Measurements from ENCODE around the gene SUMO2. TPM values are rescaled to one million over a fixed set of nuclear protein-coding genes. Genes with fewer than 3 reads are reported as not detected.

The SUMO2 gene
- total and polyA plus RNA-seq, 2 of the 13 experiments (the other 11 are each of a cell fraction or from before 2014, with no cell fraction given), result 337 to 553 TPM

DNA sequence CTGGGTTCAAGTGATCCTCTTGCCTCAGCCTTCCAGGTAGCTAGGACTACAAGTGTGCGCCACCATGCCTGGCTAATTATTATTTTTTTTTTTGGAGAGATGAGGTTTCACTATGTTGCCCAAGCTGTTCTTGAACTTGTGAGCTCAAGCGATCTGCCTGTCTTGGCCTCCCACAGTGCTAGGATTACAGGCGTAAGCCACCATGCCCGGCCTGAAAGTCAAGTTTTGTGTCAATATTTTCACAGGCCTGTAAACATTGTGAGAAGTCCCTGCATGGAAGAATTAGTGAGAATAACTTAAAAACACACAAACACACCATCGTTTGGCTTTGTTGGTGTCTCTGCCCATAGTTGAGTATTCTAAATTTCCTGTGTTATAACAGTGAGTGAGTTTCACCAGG, 45.0 kb upstream of the SUMO2 start:
- Histone ChIP-seq H3K27ac (ENCODE audit: extremely low read length, insufficient read depth, low read length) (no peak overlapping the region), H3K4me3 (replicated peaks in 1 of 3; ENCODE audit: insufficient read depth in 1 of 3, low read depth in 2 of 3, low read length in 3 of 3) (no peak overlapping the region), H3K9me3 (ENCODE audit: low read length) (no peaks in the 10 kb centered on the region), H3K9ac (ENCODE audit: insufficient read depth, low read depth, low read length) (no peak overlapping the region), H3K27me3 (ENCODE audit: control insufficient read depth in 1 of 2, insufficient read depth in 2 of 2, low read length in 2 of 2) (no peaks in the 10 kb centered on the region), H3K36me3 (replicated peaks in 1 of 2; ENCODE audit: control insufficient read depth in 1 of 2, insufficient read depth in 2 of 2, low read length in 2 of 2) (peaks cover 53 to 80% of the 10 kb centered on the region in 2 experiments), H4K20me1 (ENCODE audit: insufficient read depth, low read length) (no peaks in the 10 kb centered on the region), H3K79me2 (ENCODE audit: insufficient read depth, low read length) (no peaks in the 10 kb centered on the region), H3K4me1 (ENCODE audit: insufficient read depth, low read length) (no peaks in the 10 kb centered on the region), H2AFZ (ENCODE audit: low read length) (no peak overlapping the region), H3K4me2 (ENCODE audit: low read depth, low read length) (no peak overlapping the region)
- 81% methylated on average over 5 of the region's 5 CpGs for WGBS (ENCODE audit: low lambda C conversion rate)
- intact Hi-C loops (cut with micrococcal nuclease; ENCODE audit: unreplicated experiment) (no loop called here), in situ Hi-C loops (cut with HindIII; ENCODE audit: extremely low pct_ligation_motif_present, low pct_unique_long_range_greater_than_20kb) (no loop called here)
- BruUV-seq (replicated peaks), result no TSS peak
- no peak for DNase-seq (ENCODE audit: low spot score)
- FAIRE-seq, result no peak
- no peak for ATAC-seq
- ChIA-PET CTCF (ENCODE audit: low intra/inter-chr PET ratio, low total read pairs) (no interaction called here), POLR2A (no interaction called here)
- TF ChIP-seq ZNF335 (CRISPR knock-in tag; IDR thresholded peaks at IDR 0.05) (no peak), BHLHE40 (IDR thresholded peaks at IDR 0.05; ENCODE audit: low read length) (no peak), AHR (CRISPR knock-in tag; IDR thresholded peaks at IDR 0.05) (no peak), ESRRA (CRISPR knock-in tag; IDR thresholded peaks at IDR 0.05; ENCODE audit: low read depth) (no peak), ZSCAN21 (CRISPR knock-in tag; IDR thresholded peaks at IDR 0.05; ENCODE audit: borderline replicate concordance) (no peak), MZF1 (CRISPR knock-in tag; IDR thresholded peaks at IDR 0.05; ENCODE audit: borderline replicate concordance) (no peak), ZSCAN22 (CRISPR knock-in tag; IDR thresholded peaks at IDR 0.05) (no peak), ARNTL (CRISPR knock-in tag; IDR thresholded peaks at IDR 0.05) (no peak), ZNF709 (CRISPR knock-in tag; IDR thresholded peaks at IDR 0.05) (no peak), ZBTB3 (CRISPR knock-in tag; IDR thresholded peaks at IDR 0.05; ENCODE audit: borderline replicate concordance, low read depth) (no peak), ZNF235 (CRISPR knock-in tag; IDR thresholded peaks at IDR 0.05; ENCODE audit: borderline replicate concordance) (no peak), ZNF207 (IDR thresholded peaks at IDR 0.05; ENCODE audit: borderline replicate concordance) (no peak), FOXP1 (IDR thresholded peaks at IDR 0.05) (no peak), FOXP1 (CRISPR knock-in tag; IDR thresholded peaks at IDR 0.05) (no peak), YEATS2 (CRISPR knock-in tag; IDR thresholded peaks at IDR 0.05; ENCODE audit: borderline replicate concordance) (no peak)
- TF ChIP-seq, protein P1, sequence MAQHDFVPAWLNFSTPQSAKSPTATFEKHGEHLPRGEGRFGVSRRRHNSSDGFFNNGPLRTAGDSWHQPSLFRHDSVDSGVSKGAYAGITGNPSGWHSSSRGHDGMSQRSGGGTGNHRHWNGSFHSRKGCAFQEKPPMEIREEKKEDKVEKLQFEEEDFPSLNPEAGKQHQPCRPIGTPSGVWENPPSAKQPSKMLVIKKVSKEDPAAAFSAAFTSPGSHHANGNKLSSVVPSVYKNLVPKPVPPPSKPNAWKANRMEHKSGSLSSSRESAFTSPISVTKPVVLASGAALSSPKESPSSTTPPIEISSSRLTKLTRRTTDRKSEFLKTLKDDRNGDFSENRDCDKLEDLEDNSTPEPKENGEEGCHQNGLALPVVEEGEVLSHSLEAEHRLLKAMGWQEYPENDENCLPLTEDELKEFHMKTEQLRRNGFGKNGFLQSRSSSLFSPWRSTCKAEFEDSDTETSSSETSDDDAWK (CRISPR knock-in tag; IDR thresholded peaks at IDR 0.05), result no peak
- TF ChIP-seq, protein P2, sequence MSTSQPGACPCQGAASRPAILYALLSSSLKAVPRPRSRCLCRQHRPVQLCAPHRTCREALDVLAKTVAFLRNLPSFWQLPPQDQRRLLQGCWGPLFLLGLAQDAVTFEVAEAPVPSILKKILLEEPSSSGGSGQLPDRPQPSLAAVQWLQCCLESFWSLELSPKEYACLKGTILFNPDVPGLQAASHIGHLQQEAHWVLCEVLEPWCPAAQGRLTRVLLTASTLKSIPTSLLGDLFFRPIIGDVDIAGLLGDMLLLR (CRISPR knock-in tag; IDR thresholded peaks at IDR 0.05), result no peak
- TF ChIP-seq, protein P3, sequence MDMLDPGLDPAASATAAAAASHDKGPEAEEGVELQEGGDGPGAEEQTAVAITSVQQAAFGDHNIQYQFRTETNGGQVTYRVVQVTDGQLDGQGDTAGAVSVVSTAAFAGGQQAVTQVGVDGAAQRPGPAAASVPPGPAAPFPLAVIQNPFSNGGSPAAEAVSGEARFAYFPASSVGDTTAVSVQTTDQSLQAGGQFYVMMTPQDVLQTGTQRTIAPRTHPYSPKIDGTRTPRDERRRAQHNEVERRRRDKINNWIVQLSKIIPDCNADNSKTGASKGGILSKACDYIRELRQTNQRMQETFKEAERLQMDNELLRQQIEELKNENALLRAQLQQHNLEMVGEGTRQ (IDR thresholded peaks at IDR 0.05; ENCODE audit: low read depth, low read length), result no peak
- TF ChIP-seq, protein P3 (CRISPR knock-in tag; IDR thresholded peaks at IDR 0.05; ENCODE audit: borderline replicate concordance), result no peak
- TF ChIP-seq, protein P4, sequence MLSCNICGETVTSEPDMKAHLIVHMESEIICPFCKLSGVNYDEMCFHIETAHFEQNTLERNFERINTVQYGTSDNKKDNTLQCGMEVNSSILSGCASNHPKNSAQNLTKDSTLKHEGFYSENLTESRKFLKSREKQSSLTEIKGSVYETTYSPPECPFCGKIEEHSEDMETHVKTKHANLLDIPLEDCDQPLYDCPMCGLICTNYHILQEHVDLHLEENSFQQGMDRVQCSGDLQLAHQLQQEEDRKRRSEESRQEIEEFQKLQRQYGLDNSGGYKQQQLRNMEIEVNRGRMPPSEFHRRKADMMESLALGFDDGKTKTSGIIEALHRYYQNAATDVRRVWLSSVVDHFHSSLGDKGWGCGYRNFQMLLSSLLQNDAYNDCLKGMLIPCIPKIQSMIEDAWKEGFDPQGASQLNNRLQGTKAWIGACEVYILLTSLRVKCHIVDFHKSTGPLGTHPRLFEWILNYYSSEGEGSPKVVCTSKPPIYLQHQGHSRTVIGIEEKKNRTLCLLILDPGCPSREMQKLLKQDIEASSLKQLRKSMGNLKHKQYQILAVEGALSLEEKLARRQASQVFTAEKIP (CRISPR knock-in tag; IDR thresholded peaks at IDR 0.05; ENCODE audit: borderline replicate concordance), result no peak

All from HepG2 (cell line).